ENCODE data around the gene CEACAM7.

CEACAM7 gene

GRCh38 chr19:41695745-41696144 is 7.7 kb upstream of the CEACAM7 start:
- no peak for DNase-seq (ENCODE audit: low read depth in 2 of 2)
- no peak for TF ChIP-seq CTCF (IDR thresholded peaks at IDR 0.05; ENCODE audit: low read depth, low read length)
- H3K4me3 ChIP-seq (replicated peaks in 1 of 2; ENCODE audit: low read depth in 2 of 2, low read length in 2 of 2) = no peak overlapping the region

GRCh38 chr19:41694831-41695635 is 7.0 kb upstream of the CEACAM7 start:
- H3K4me3 ChIP-seq (replicated peaks in 1 of 2; ENCODE audit: low read depth in 2 of 2, low read length in 2 of 2) = no peak overlapping the region
- no peak for DNase-seq (ENCODE audit: low read depth in 2 of 2)
- TF ChIP-seq CTCF (IDR thresholded peaks at IDR 0.05; ENCODE audit: low read depth, low read length) = no peak

GRCh38 chr19:41694196-41694595 is 6.1 kb upstream of the CEACAM7 start:
- no peak for TF ChIP-seq CTCF (IDR thresholded peaks at IDR 0.05; ENCODE audit: low read depth, low read length)
- H3K4me3 ChIP-seq (replicated peaks in 1 of 2; ENCODE audit: low read depth in 2 of 2, low read length in 2 of 2) = no peak overlapping the region

GRCh38 chr19:41691268-41691970 is 3.3 kb upstream of the CEACAM7 start:
- TF ChIP-seq CTCF (IDR thresholded peaks at IDR 0.05; ENCODE audit: low read depth, low read length) = peak; percentile 68
- DNase-seq (ENCODE audit: low read depth in 2 of 2) = peak; percentile 11 to 18
- no peak overlapping the region for H3K4me3 ChIP-seq (replicated peaks in 1 of 2; ENCODE audit: low read depth in 2 of 2, low read length in 2 of 2)

More at GRCh38 chr19:41694196-41694595, 6.1 kb upstream of the CEACAM7 start:
- no peak for DNase-seq (ENCODE audit: low read depth in 2 of 2)

GRCh38 chr19:41690801-41691065 is 2.7 kb upstream of the CEACAM7 start:
- no peak for DNase-seq (ENCODE audit: low read depth in 2 of 2)
- no peak for TF ChIP-seq CTCF (IDR thresholded peaks at IDR 0.05; ENCODE audit: low read depth, low read length)
- H3K4me3 ChIP-seq (replicated peaks in 1 of 2; ENCODE audit: low read depth in 2 of 2, low read length in 2 of 2) = no peak overlapping the region

GRCh38 chr19:41689993-41690800 is 2.1 kb upstream of the CEACAM7 start:
- DNase-seq (ENCODE audit: low read depth in 2 of 2) = no peak
- H3K4me3 ChIP-seq (replicated peaks in 1 of 2; ENCODE audit: low read depth in 2 of 2, low read length in 2 of 2) = no peak overlapping the region
- TF ChIP-seq CTCF (IDR thresholded peaks at IDR 0.05; ENCODE audit: low read depth, low read length) = no peak
